Measurements from ENCODE around the gene USP4.

The USP4 gene

GRCh38 chr3:49324768-49325167 is 15.1 kb downstream of the USP4 start:
- H3K36me3 ChIP-seq (ENCODE audit: control insufficient read depth, low read length), result peaks cover 77% of the 10 kb centered on the region

GRCh38 chr3:49316696-49317457 is 23.0 kb downstream of the USP4 start:
- H3K27ac ChIP-seq (ENCODE audit: low read depth, low read length), result no peak overlapping the region
- H3K36me3 ChIP-seq (ENCODE audit: control insufficient read depth, low read length), result peaks cover 47% of the 10 kb centered on the region
- H3K9me3 ChIP-seq (ENCODE audit: control insufficient read depth, insufficient read depth, low read length), result no peaks in the 10 kb centered on the region

More at GRCh38 chr3:49324768-49325167, 15.1 kb downstream of the USP4 start:
- H3K9me3 ChIP-seq (ENCODE audit: control insufficient read depth, insufficient read depth, low read length), result no peaks in the 10 kb centered on the region
- H3K79me2 ChIP-seq (ENCODE audit: control insufficient read depth, low read length), result peaks cover 4% of the 10 kb centered on the region; the same call in 1 of the 2 replicates
- H3K27me3 ChIP-seq (ENCODE audit: control insufficient read depth, low read length), result no peaks in the 10 kb centered on the region
- H3K4me1 ChIP-seq (ENCODE audit: control insufficient read depth, low read length), result no peaks in the 10 kb centered on the region
- H3K4me3 ChIP-seq (ENCODE audit: low read length), result no peak overlapping the region
- no peaks in the 10 kb centered on the region for H4K20me1 ChIP-seq (ENCODE audit: control insufficient read depth, insufficient read depth, low read depth, low read length)
- H3K27ac ChIP-seq (ENCODE audit: low read depth, low read length), result no peak overlapping the region
- H3F3A ChIP-seq (ENCODE audit: control insufficient read depth, insufficient read depth), result no peaks in the 10 kb centered on the region
- TF ChIP-seq, protein P1, sequence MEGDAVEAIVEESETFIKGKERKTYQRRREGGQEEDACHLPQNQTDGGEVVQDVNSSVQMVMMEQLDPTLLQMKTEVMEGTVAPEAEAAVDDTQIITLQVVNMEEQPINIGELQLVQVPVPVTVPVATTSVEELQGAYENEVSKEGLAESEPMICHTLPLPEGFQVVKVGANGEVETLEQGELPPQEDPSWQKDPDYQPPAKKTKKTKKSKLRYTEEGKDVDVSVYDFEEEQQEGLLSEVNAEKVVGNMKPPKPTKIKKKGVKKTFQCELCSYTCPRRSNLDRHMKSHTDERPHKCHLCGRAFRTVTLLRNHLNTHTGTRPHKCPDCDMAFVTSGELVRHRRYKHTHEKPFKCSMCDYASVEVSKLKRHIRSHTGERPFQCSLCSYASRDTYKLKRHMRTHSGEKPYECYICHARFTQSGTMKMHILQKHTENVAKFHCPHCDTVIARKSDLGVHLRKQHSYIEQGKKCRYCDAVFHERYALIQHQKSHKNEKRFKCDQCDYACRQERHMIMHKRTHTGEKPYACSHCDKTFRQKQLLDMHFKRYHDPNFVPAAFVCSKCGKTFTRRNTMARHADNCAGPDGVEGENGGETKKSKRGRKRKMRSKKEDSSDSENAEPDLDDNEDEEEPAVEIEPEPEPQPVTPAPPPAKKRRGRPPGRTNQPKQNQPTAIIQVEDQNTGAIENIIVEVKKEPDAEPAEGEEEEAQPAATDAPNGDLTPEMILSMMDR (IDR thresholded peaks at IDR 0.05; ENCODE audit: low read depth, low read length, poor library complexity, severe bottlenecking), result no peak
- no peak for TF ChIP-seq EZH2phosphoT487 (IDR thresholded peaks at IDR 0.05; ENCODE audit: borderline replicate concordance, low read length)
- H3K9me2 ChIP-seq (replicated peaks; ENCODE audit: control insufficient read depth, low read length), result no peaks in the 10 kb centered on the region
- H3K4me2 ChIP-seq (ENCODE audit: low read length), result no peak overlapping the region

DNA sequence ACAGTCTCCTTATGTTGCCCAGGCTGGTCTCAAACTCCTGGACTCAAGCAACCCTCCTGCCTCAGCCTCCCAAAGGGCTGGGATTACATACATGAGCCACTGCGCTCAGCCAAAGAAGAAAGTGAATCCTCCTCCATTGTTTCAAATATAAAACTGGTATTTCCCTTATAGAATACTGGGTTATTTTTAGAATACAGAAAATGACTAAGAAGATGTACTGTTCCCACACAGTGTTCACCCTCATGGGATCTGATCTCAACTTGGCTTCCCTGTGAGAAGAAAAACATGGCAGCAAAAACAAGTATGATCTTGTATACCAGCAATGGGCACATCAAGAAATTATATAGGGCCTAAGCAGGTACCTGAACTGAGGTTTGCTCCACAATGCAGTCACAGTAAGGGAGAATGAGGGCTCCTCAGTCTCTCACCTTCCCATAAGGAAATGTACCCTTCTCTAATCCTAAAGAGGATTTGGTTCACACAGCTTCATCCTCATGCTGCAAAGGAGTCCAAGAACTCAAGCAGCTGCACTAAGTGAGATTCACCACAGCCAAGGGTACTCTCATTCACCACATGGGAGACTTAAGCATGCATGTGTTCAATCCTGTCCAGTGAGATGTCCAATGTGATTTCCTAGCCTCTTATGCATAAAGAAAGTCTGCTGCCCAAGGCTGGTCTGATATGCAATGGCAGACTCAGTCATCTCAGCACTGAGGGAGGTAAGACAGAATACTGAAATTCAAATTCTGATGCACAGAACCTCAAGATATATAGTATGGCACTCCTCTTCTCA is 25.8 kb downstream of the USP4 start:
- H3K27ac ChIP-seq (ENCODE audit: low read depth, low read length), result no peak overlapping the region
- H3K4me3 ChIP-seq (ENCODE audit: low read length), result no peak overlapping the region
- H3K79me2 ChIP-seq (ENCODE audit: control insufficient read depth, low read length), result no peaks in the 10 kb centered on the region
- no peaks in the 10 kb centered on the region for H3F3A ChIP-seq (ENCODE audit: control insufficient read depth, insufficient read depth)
- H3K4me1 ChIP-seq (ENCODE audit: control insufficient read depth, low read length), result no peaks in the 10 kb centered on the region
- H3K27me3 ChIP-seq (ENCODE audit: control insufficient read depth, low read length), result no peaks in the 10 kb centered on the region
- H3K9me2 ChIP-seq (replicated peaks; ENCODE audit: control insufficient read depth, low read length), result no peaks in the 10 kb centered on the region
- H4K20me1 ChIP-seq (ENCODE audit: control insufficient read depth, insufficient read depth, low read depth, low read length), result no peaks in the 10 kb centered on the region
- no peaks in the 10 kb centered on the region for H3K9me3 ChIP-seq (ENCODE audit: control insufficient read depth, insufficient read depth, low read length)
- H3K36me3 ChIP-seq (ENCODE audit: control insufficient read depth, low read length), result peaks cover 42% of the 10 kb centered on the region
- TF ChIP-seq, protein P1 (IDR thresholded peaks at IDR 0.05; ENCODE audit: low read depth, low read length, poor library complexity, severe bottlenecking), result no peak
- H3K4me2 ChIP-seq (ENCODE audit: low read length), result no peak overlapping the region

More at GRCh38 chr3:49316696-49317457, 23.0 kb downstream of the USP4 start:
- TF ChIP-seq, protein P1 (IDR thresholded peaks at IDR 0.05; ENCODE audit: low read depth, low read length, poor library complexity, severe bottlenecking), result no peak
- TF ChIP-seq EZH2phosphoT487 (IDR thresholded peaks at IDR 0.05; ENCODE audit: borderline replicate concordance, low read length), result no peak
- Histone ChIP-seq H3K4me3 (ENCODE audit: low read length) (no peak overlapping the region), H4K20me1 (ENCODE audit: control insufficient read depth, insufficient read depth, low read depth, low read length) (no peaks in the 10 kb centered on the region), H3K9me2 (replicated peaks; ENCODE audit: control insufficient read depth, low read length) (no peaks in the 10 kb centered on the region), H3K27me3 (ENCODE audit: control insufficient read depth, low read length) (no peaks in the 10 kb centered on the region), H3K4me1 (ENCODE audit: control insufficient read depth, low read length) (no peaks in the 10 kb centered on the region), H3F3A (ENCODE audit: control insufficient read depth, insufficient read depth) (no peaks in the 10 kb centered on the region), H3K4me2 (ENCODE audit: low read length) (no peak overlapping the region), H3K79me2 (ENCODE audit: control insufficient read depth, low read length) (no peaks in the 10 kb centered on the region)
